GM12878 (cell line): Measurements from ENCODE around the gene RASAL3. TPM values are rescaled to one million over a fixed set of nuclear protein-coding genes. Genes with fewer than 3 reads are reported as not detected.

Experiments used
- ATAC-seq: fragments of 200-7000 bp; cut with Tn5 transposase; 3 replicates; pipeline ENCODE4 v1.9.1; 2020; ENCODE audit warnings: mild to moderate bottlenecking, moderate library complexity
- BruUV-seq: library from RNA; stranded (reverse); fragments of 400-500 nt; replicated peaks from 2 replicates; lab custom pipeline; 2021; lab: Mats Ljungman, UMichigan
- CTCF ChIA-PET: fragments of 300-600 bp; sonication (Branson Sonifier 250); formaldehyde crosslinking; extraction: SDS; loops from one replicate; lab custom pipeline; 2021; ENCODE audit warnings: inconsistent platforms; lab: Yijun Ruan, JAX
- POLR2A ChIA-PET: fragments of 350-600 bp; formaldehyde crosslinking; extraction: SDS; loops from one replicate; lab custom pipeline; 2021; ENCODE audit warnings: inconsistent platforms; lab: Charles Lee
- RAD21 ChIA-PET: fragments of 300-600 bp; sonication (Branson Sonifier 250); formaldehyde crosslinking; loops from one replicate; lab custom pipeline; 2023; ENCODE audit warnings: antibody characterized with exemption; ENCODE audit not compliant: unreplicated experiment; lab: Charles Lee
- SMC1A ChIA-PET: fragments of 300-600 bp; sonication (Branson Sonifier 250); formaldehyde crosslinking; loops from one replicate; lab custom pipeline; 2023; ENCODE audit not compliant: unreplicated experiment, uncharacterized antibody; lab: Charles Lee
- DNase-seq: peaks from one replicate; pipeline ENCODE4 v3.0.0-alpha.2; 2011; ENCODE audit warnings: low read depth, low spot score
- FAIRE-seq: peaks from 3 replicates; lab custom pipeline; 2011; peaks lifted over from hg19 to GRCh38; lab: Jason Lieb, UNC
- H2AFZ ChIP-seq: 2 replicates; pipeline ENCODE4 v1.6.0; 2011; ENCODE audit warnings: low read depth, low read length, control low read depth; ENCODE audit not compliant: control insufficient read depth
- H3K27ac ChIP-seq: 2 replicates; pipeline ENCODE4 v1.5.1; 2011; ENCODE audit warnings: control low read depth; ENCODE audit not compliant: control insufficient read depth, insufficient read depth
- H3K27me3 ChIP-seq, 2 experiments: replicated peaks in 1 of 2; 2 replicates each; pipeline versions ENCODE4 v1.6.0 to v1.6.1; 2011; ENCODE audit warnings: low read length in 1 of 2; ENCODE audit not compliant: control insufficient read depth in 2 of 2, insufficient read depth in 2 of 2
- H3K36me3 ChIP-seq, 2 experiments: 2 replicates each; pipeline ENCODE4 v1.5.1; 2011; ENCODE audit warnings: low read length in 1 of 2; ENCODE audit not compliant: control insufficient read depth in 2 of 2, insufficient read depth in 2 of 2
- H3K4me1 ChIP-seq: 2 replicates; pipeline ENCODE4 v1.6.1; 2011; ENCODE audit warnings: mild to moderate bottlenecking, low read length, moderate library complexity, mixed read lengths; ENCODE audit not compliant: control insufficient read depth, insufficient read depth
- H3K4me2 ChIP-seq: 2 replicates; pipeline ENCODE4 v1.6.0; 2011; ENCODE audit warnings: control low read depth; ENCODE audit not compliant: control insufficient read depth, insufficient read depth
- H3K4me3 ChIP-seq: fragments of 200-600 bp; sonication (generic); 2 replicates; pipeline ENCODE4 v1.5.1; 2016
- H3K79me2 ChIP-seq: 2 replicates; pipeline ENCODE4 v1.6.0; 2011; ENCODE audit warnings: low read length; ENCODE audit not compliant: control insufficient read depth, insufficient read depth
- H3K9ac ChIP-seq: 2 replicates; pipeline ENCODE4 v1.8.0; 2011; ENCODE audit warnings: low read length, control low read depth, mixed read lengths; ENCODE audit not compliant: control insufficient read depth, insufficient read depth
- H3K9me3 ChIP-seq: replicated peaks from 3 replicates; pipeline ENCODE4 v1.5.1; 2011; ENCODE audit warnings: mild to moderate bottlenecking, low read length; ENCODE audit not compliant: control insufficient read depth, insufficient read depth
- H4K20me1 ChIP-seq: 2 replicates; pipeline ENCODE4 v1.6.0; 2011; ENCODE audit not compliant: control insufficient read depth, insufficient read depth
- ATF7 ChIP-seq: fragments of 450-650 bp; IDR thresholded peaks from 2 replicates; pipeline ENCODE4 v1.6.1; 2016; ENCODE audit warnings: low read depth, mild to moderate bottlenecking
- BRCA1 ChIP-seq: IDR thresholded peaks from 2 replicates; pipeline ENCODE4 v1.6.1; 2011; ENCODE audit warnings: low read depth, low read length, improper control_type of control experiment
- HDGF ChIP-seq: fragments of 450-650 bp; IDR thresholded peaks from 2 replicates; pipeline ENCODE4 v1.6.1; 2016; ENCODE audit warnings: antibody characterized with exemption
- IRF4 ChIP-seq: IDR thresholded peaks from 2 replicates; pipeline ENCODE4 v1.6.1; 2011; ENCODE audit warnings: low read depth, low read length
- KDM1A ChIP-seq: fragments of 200-600 bp; sonication (generic); IDR thresholded peaks from 2 replicates; pipeline ENCODE4 v1.6.1; 2016; ENCODE audit warnings: borderline replicate concordance
- MYC ChIP-seq: IDR thresholded peaks from 2 replicates; pipeline ENCODE4 v1.6.1; 2011; ENCODE audit warnings: mild to moderate bottlenecking, low read length, moderate library complexity, inconsistent platforms; ENCODE audit not compliant: insufficient read depth, insufficient replicate concordance, insufficient read length, severe bottlenecking
- NFIC ChIP-seq: IDR thresholded peaks from 2 replicates; pipeline ENCODE4 v1.6.1; 2012; ENCODE audit warnings: low read depth, mild to moderate bottlenecking, inconsistent platforms, low read length, moderate library complexity
- NRF1 ChIP-seq: conservative IDR thresholded peaks from 2 replicates; pipeline ENCODE4 v1.6.1; 2011; ENCODE audit warnings: mild to moderate bottlenecking, low read depth, low read length, improper control_type of control experiment
- POU2F2 ChIP-seq: IDR thresholded peaks from 3 replicates; pipeline ENCODE4 v1.6.1; 2011; ENCODE audit warnings: low read depth, mild to moderate bottlenecking, low read length, borderline replicate concordance
- RAD21 ChIP-seq: IDR thresholded peaks from 2 replicates; pipeline ENCODE4 v1.6.1; 2011; ENCODE audit warnings: mild to moderate bottlenecking, low read depth, low read length, moderate library complexity; ENCODE audit not compliant: insufficient read depth
- SREBF2 ChIP-seq: IDR thresholded peaks from 2 replicates; pipeline ENCODE4 v1.6.1; 2012; ENCODE audit warnings: mild to moderate bottlenecking, low read length
- TARDBP ChIP-seq: IDR thresholded peaks from 2 replicates; pipeline ENCODE4 v1.6.1; 2016; ENCODE audit warnings: borderline replicate concordance
- WGBS: methylation state at CpG from one replicate; pipeline ENCODE4 v1.1.6; 2016; ENCODE audit warnings: low lambda C conversion rate; ENCODE audit not compliant: insufficient replicate concordance, insufficient coverage; ENCODE audit errors: missing lambda C conversion rate; 5-methylcytosine and 5-hydroxymethylcytosine counted together
- in situ Hi-C: fragments of 300-500 bp; cut with MboI; formaldehyde crosslinking; loops from 9 replicates; pipeline ENCODE4 v1.14.3; 2018; ENCODE audit warnings: mixed read lengths
- intact Hi-C: fragments of 100-400 bp; cut with micrococcal nuclease; formaldehyde crosslinking; loops from one replicate; pipeline ENCODE4 v1.14.2; 2022; ENCODE audit not compliant: unreplicated experiment
- polyA plus RNA-seq, 11 experiments: library from polyadenylated mRNA; depleted of rRNA in 4 of 11; unstranded in 6 of 11; stranded (reverse) in 5 of 11; fragments of >200 nt; fragmentation: Nextera tagmentation in 4 of 11; fragmentation: Illumina TruSeq in 1 of 11; extraction: Ambion mirVana in 4 of 11; extraction: Trizol in 1 of 11; gene quantifications; 1 replicate in 1 of 11; 2 replicates in 10 of 11; pipeline versions ENCODE4 v1.2.1 to v1.2.3, GENCODE V29; 2011 to 2016; ENCODE audit warnings: inconsistent platforms in 2 of 11, missing spikeins in 2 of 11, low read depth in 1 of 11
- total RNA-seq, 4 experiments: library from RNA; depleted of rRNA in 3 of 4; stranded (reverse); fragments of >200 nt in 3 of 4; fragmentation: Illumina TruSeq in 1 of 4; extraction: Trizol in 1 of 4; gene quantifications; 2 replicates each; pipeline versions ENCODE4 v1.2.1 to v1.2.3, GENCODE V29; 2013 to 2021
- TF ChIP-seq, protein P1 (sequence below): fragments of 450-650 bp; IDR thresholded peaks from 2 replicates; pipeline ENCODE4 v1.6.1; 2016; ENCODE audit warnings: mild to moderate bottlenecking
- TF ChIP-seq, protein P2 (sequence below): IDR thresholded peaks from 2 replicates; pipeline ENCODE4 v1.6.1; 2011; ENCODE audit warnings: low read depth, low read length, improper control_type of control experiment, borderline replicate concordance
- TF ChIP-seq, protein P3 (sequence below): IDR thresholded peaks from 2 replicates; pipeline ENCODE4 v1.6.1; 2011; ENCODE audit warnings: borderline replicate concordance, low read depth, mild to moderate bottlenecking, moderate library complexity, low read length; ENCODE audit not compliant: insufficient read depth, poor library complexity, severe bottlenecking
- TF ChIP-seq, protein P4 (sequence below): fragments of 450-650 bp; IDR thresholded peaks from 2 replicates; pipeline ENCODE4 v1.6.1; 2017; ENCODE audit warnings: mild to moderate bottlenecking, low read depth, inconsistent platforms; ENCODE audit not compliant: poor library complexity, severe bottlenecking

Gene RASAL3
- total and polyA plus RNA-seq, 10 of the 15 experiments (the other 5 are each of a cell fraction or from before 2014, with no cell fraction given) = 1.7 to 81.3 (median 23.2) TPM

DNA sequence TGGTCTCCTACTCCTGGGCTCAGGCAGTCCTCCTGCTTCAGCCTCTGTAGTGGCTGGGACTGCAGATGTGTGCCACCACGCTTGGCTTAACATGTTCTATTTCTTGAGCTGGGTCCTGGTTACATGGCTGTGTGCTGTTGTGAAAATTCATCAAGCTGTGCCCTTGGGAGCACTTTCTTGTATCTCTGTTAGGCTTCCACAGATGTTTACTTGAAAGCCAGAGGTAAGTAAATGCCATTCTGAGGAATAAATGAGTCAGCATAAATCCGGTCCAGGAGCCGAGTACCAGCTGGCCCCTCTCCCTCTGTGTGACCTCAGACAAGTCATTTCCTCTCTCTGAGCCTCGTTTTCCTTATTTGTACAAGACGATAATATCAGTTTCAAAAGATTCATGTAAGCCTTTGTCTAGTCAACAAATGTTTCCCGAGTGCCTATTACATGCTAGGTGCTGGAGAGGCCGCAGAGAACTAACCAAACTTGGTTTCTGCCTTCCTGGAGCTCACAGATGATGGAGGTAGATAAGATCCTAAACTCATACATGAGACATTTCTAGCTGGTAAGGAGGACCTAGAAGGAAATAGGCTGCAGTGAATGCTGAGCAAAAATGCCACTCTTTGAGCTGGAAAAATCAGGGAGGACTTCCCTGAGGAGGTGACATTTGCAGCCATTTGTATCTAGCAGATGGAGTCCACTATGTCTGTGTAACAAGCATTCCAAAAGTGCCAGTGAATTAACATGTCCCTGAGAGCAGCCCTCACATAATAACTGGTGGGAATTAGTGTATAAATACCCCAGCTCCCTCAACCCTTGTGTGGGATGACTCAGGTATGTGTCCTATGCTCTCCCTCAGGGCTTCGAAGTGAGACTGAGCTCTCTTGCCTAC is 2.7 kb upstream of the RASAL3 start:
- ChIA-PET POLR2A (interaction anchor here (0.6 to 1.8 kb wide), 9 partner anchors 29 to 1220 kb away, joined by 3 to 6 read pairs (median 3); partner anchors contain the start of genes AKAP8 and AKAP8L), RAD21 (interaction anchor here (1.2 to 2.4 kb wide), 3 partner anchors 26 to 48 kb away, joined by 3 to 9 read pairs (median 3); partner anchors contain the start of gene AKAP8L), SMC1A (interaction anchor here (0.8 to 6.0 kb wide), 5 partner anchors 11 to 133 kb away, joined by 3 to 26 read pairs (median 3); partner anchors contain the start of gene AKAP8L), CTCF (interaction anchor here (1.0 to 2.1 kb wide), 4 partner anchors 17 to 204 kb away, joined by 3 to 7 read pairs (median 4); partner anchors contain the start of gene AKAP8L)
- Histone ChIP-seq H4K20me1 (no peaks in the 10 kb centered on the region), H3K4me1 (peaks cover 22% of the 10 kb centered on the region), H3K9ac (peak overlapping the region; percentile 3; the same call in 1 of the 2 replicates), H3K4me2 (peak overlapping the region; percentile 40), H3K36me3 (no peaks in the 10 kb centered on the region; a peak in 1 of 4 replicates), H2AFZ (peak overlapping the region; percentile 37), H3K4me3 (peak overlapping the region; percentile 17; the same call in 1 of the 2 replicates), H3K27ac (peak overlapping the region; percentile 80), H3K9me3 (no peaks in the 10 kb centered on the region; the same call in 2 of the 3 replicates), H3K27me3 (no peaks in the 10 kb centered on the region), H3K79me2 (peaks cover 17% of the 10 kb centered on the region)
- intact Hi-C loops = loop anchor here (5.0 to 10.0 kb wide), 2 partner anchors 52 to 90 kb away; partner anchors contain the start of gene AKAP8L
- ATAC-seq = peak; percentile 71
- DNase-seq = peak; percentile 97
- in situ Hi-C loops = no loop called here
- WGBS = 5% methylated on average over 8 of the region's 8 CpGs
- FAIRE-seq = peak; percentile 97
- BruUV-seq = no TSS peak
- TF ChIP-seq NRF1 (no peak), IRF4 (peak; percentile 15; the same call in 1 of the 2 replicates), BRCA1 (no peak), MYC (no peak), POU2F2 (0 out of 3 replicates have a peak, but pooled peaks have one; percentile 2), SREBF2 (no peak), TARDBP (no peak), KDM1A (no peak), HDGF (no peak), RAD21 (no peak), NFIC (no peak), ATF7 (no peak)
- TF ChIP-seq, protein P1, sequence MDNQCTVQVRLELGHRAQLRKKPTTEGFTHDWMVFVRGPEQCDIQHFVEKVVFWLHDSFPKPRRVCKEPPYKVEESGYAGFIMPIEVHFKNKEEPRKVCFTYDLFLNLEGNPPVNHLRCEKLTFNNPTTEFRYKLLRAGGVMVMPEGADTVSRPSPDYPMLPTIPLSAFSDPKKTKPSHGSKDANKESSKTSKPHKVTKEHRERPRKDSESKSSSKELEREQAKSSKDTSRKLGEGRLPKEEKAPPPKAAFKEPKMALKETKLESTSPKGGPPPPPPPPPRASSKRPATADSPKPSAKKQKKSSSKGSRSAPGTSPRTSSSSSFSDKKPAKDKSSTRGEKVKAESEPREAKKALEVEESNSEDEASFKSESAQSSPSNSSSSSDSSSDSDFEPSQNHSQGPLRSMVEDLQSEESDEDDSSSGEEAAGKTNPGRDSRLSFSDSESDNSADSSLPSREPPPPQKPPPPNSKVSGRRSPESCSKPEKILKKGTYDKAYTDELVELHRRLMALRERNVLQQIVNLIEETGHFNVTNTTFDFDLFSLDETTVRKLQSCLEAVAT = no peak
- TF ChIP-seq, protein P2, sequence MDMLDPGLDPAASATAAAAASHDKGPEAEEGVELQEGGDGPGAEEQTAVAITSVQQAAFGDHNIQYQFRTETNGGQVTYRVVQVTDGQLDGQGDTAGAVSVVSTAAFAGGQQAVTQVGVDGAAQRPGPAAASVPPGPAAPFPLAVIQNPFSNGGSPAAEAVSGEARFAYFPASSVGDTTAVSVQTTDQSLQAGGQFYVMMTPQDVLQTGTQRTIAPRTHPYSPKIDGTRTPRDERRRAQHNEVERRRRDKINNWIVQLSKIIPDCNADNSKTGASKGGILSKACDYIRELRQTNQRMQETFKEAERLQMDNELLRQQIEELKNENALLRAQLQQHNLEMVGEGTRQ = no peak
- TF ChIP-seq, protein P3, sequence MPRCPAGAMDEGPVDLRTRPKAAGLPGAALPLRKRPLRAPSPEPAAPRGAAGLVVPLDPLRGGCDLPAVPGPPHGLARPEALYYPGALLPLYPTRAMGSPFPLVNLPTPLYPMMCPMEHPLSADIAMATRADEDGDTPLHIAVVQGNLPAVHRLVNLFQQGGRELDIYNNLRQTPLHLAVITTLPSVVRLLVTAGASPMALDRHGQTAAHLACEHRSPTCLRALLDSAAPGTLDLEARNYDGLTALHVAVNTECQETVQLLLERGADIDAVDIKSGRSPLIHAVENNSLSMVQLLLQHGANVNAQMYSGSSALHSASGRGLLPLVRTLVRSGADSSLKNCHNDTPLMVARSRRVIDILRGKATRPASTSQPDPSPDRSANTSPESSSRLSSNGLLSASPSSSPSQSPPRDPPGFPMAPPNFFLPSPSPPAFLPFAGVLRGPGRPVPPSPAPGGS = no peak
- TF ChIP-seq, protein P4, sequence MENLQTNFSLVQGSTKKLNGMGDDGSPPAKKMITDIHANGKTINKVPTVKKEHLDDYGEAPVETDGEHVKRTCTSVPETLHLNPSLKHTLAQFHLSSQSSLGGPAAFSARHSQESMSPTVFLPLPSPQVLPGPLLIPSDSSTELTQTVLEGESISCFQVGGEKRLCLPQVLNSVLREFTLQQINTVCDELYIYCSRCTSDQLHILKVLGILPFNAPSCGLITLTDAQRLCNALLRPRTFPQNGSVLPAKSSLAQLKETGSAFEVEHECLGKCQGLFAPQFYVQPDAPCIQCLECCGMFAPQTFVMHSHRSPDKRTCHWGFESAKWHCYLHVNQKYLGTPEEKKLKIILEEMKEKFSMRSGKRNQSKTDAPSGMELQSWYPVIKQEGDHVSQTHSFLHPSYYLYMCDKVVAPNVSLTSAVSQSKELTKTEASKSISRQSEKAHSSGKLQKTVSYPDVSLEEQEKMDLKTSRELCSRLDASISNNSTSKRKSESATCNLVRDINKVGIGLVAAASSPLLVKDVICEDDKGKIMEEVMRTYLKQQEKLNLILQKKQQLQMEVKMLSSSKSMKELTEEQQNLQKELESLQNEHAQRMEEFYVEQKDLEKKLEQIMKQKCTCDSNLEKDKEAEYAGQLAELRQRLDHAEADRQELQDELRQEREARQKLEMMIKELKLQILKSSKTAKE = peak; percentile 63
